ENCODE measurements around the gene MMP20. TPM values are rescaled to one million over a fixed set of nuclear protein-coding genes. Genes with fewer than 3 reads are reported as not detected.

MMP20 gene
- total RNA-seq, 4 donors from 2014 or later = not detected

DNA sequence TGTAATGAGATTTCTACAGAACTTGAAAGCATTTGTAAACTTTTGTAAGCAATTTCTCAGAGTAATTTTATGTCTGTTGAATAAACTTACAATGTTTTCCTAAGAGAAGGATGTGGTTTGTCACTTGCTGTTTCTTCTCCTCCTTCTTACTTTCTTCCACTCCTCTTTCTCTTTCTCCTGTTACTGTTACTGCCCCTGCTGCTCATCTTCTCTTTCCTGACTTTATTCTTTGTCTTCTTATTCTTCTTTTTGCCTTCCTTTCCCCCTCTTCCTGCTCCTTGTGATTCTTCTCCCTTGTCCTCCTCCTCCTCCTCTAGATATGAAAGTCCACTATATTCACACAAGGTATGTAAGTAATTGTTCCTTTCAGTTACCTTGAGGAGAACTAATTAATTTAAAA, 63.5 kb downstream of the MMP20 start:
- H3K27ac ChIP-seq = peak overlapping the region; percentile 57 to 87 (median 71)
- TF ChIP-seq EP300 (IDR thresholded peaks at IDR 0.05) (no peak), POLR2A (IDR thresholded peaks at IDR 0.05) (no peak)
- TF ChIP-seq, protein P1, sequence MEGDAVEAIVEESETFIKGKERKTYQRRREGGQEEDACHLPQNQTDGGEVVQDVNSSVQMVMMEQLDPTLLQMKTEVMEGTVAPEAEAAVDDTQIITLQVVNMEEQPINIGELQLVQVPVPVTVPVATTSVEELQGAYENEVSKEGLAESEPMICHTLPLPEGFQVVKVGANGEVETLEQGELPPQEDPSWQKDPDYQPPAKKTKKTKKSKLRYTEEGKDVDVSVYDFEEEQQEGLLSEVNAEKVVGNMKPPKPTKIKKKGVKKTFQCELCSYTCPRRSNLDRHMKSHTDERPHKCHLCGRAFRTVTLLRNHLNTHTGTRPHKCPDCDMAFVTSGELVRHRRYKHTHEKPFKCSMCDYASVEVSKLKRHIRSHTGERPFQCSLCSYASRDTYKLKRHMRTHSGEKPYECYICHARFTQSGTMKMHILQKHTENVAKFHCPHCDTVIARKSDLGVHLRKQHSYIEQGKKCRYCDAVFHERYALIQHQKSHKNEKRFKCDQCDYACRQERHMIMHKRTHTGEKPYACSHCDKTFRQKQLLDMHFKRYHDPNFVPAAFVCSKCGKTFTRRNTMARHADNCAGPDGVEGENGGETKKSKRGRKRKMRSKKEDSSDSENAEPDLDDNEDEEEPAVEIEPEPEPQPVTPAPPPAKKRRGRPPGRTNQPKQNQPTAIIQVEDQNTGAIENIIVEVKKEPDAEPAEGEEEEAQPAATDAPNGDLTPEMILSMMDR (IDR thresholded peaks at IDR 0.05) = no peak
- H3K9me3 ChIP-seq = no peaks in the 10 kb centered on the region
- H3K27me3 ChIP-seq = no peaks in the 10 kb centered on the region
- peaks cover 0 to 29% (median 23%) of the 10 kb centered on the region in 4 donors for H3K4me1 ChIP-seq
- no peak overlapping the region for H3K4me3 ChIP-seq
- no peak for DNase-seq (ENCODE audit: low spot score in 2 of 2)
- no peaks in the 10 kb centered on the region for H3K36me3 ChIP-seq

DNA sequence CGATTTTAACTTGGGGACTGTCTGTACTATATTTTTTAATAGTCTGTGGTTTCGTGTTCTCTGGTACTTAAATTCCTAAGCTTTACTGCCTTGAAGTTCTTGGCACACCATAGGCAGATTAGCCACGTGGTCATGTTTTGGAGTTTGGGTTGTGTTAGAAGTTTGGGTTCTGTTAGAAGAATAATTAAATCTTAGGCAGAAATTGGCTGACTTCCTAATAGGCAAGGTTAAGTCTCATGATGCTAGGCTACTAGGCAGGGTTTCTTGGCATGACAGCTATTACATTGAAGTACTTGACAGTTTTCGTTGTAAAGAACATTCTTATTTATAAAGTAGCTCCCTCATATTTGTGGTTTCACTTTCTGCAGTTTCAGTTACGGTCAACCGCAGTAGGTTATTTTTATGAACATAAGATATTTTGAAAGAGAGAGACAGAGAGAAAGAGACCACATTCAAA, 64.5 kb downstream of the MMP20 start:
- Histone ChIP-seq H3K4me3 (peak overlapping the region; percentile 5 to 44 (median 24)), H3K36me3 (no peaks in the 10 kb centered on the region), H3K4me1 (peaks cover 0 to 29% (median 23%) of the 10 kb centered on the region in 4 donors), H3K27ac (peak overlapping the region; percentile 57 to 87 (median 71)), H3K27me3 (no peaks in the 10 kb centered on the region), H3K9me3 (no peaks in the 10 kb centered on the region)
- WGBS, 2 donors = 5 to 11% methylated on average over 6 of the region's 6 CpGs
- TF ChIP-seq POLR2A (IDR thresholded peaks at IDR 0.05) (no peak), EP300 (IDR thresholded peaks at IDR 0.05) (peak; percentile 65 to 84)
- TF ChIP-seq, protein P1 (IDR thresholded peaks at IDR 0.05) = no peak
- DNase-seq (ENCODE audit: low spot score in 2 of 2) = peak in 1 of 2 donors; percentile 54

DNA sequence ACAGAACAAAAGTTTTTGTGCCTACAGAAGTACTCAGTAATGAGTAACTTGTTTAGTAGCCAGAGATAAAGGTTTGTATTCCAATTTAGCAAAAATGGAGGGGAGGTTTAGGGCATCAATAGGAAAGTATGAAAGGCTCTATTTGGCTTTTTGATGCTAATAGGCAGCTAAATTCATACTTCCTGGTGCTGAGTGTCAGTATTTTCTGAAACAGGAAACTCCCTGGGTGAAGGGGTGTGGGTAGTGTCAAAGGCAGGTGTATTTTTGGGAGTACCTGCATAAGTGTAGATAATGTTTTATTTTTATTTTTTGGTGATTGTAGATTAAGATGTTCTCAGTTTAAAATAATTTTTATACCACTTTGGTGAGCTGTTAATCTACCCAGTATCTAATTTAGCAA, 65.3 kb downstream of the MMP20 start:
- Histone ChIP-seq H3K4me3 (no peak overlapping the region), H3K36me3 (no peaks in the 10 kb centered on the region), H3K4me1 (peaks cover 0 to 29% (median 23%) of the 10 kb centered on the region in 4 donors), H3K27ac (peak overlapping the region; percentile 41 to 87 (median 71)), H3K27me3 (no peaks in the 10 kb centered on the region), H3K9me3 (no peaks in the 10 kb centered on the region)
- no peak for DNase-seq (ENCODE audit: low spot score in 2 of 2)
- TF ChIP-seq EP300 (IDR thresholded peaks at IDR 0.05) = no peak
- no peak for TF ChIP-seq POLR2A (IDR thresholded peaks at IDR 0.05)
- TF ChIP-seq, protein P1 (IDR thresholded peaks at IDR 0.05) = no peak

DNA sequence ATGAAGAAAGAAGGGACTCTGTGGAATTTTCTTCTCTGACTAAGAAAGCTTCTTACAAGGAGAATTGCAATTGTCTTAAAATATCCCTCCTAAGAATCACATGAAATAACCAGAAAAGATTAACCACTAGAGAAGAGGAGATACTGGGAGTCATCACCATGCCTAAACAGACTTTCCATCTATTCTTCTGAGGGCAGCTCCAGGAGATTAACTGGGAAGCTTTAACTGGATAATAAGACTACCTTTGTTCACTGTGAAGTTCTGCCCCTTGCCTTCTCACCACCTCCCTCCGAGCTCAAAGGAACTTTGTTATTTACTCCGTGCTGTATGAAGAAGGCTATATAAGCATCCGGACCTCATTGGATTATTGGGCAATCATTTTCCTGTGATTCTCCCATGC, 70.0 kb downstream of the MMP20 start:
- Histone ChIP-seq H3K4me1 (peaks cover 0 to 18% (median 11%) of the 10 kb centered on the region in 4 donors), H3K4me3 (no peak overlapping the region), H3K9me3 (no peaks in the 10 kb centered on the region), H3K27me3 (no peaks in the 10 kb centered on the region), H3K36me3 (no peaks in the 10 kb centered on the region), H3K27ac (no peak overlapping the region)
- DNase-seq (ENCODE audit: low spot score in 2 of 2) = no peak
- TF ChIP-seq POLR2A (IDR thresholded peaks at IDR 0.05) = no peak
- TF ChIP-seq, protein P1 (IDR thresholded peaks at IDR 0.05) = no peak
- no peak for TF ChIP-seq EP300 (IDR thresholded peaks at IDR 0.05)
- WGBS, 2 donors = 47 to 64% methylated on average over 3 of the region's 3 CpGs

DNA sequence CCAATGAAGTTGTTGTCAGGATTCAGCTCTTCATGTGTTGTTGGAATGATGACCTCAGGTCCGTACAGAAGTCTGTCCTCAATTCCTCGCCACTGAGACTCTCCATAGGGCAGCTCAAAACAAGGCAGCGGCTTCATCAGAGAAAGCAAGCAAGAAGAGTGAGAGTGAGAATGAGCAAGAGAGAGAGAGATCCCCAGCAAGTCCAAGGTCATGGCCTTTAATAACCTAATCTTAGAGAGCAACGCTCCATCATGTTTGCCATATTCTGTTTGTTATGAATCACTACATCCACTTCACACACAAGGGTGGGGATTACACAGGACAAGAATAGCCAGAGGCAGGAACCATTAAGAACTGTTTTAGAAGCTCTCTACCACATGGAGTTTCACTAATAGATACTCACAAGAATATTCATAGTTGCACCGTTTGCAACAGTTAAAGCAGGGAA, 71.3 kb downstream of the MMP20 start:
- DNase-seq (ENCODE audit: low spot score in 2 of 2) = no peak
- WGBS, 2 donors = 73 to 74% methylated on average over 5 of the region's 5 CpGs
- Histone ChIP-seq H3K27me3 (no peaks in the 10 kb centered on the region), H3K4me1 (peaks cover 0 to 6% (median 0%) of the 10 kb centered on the region in 4 donors), H3K4me3 (no peak overlapping the region), H3K9me3 (no peaks in the 10 kb centered on the region), H3K36me3 (no peaks in the 10 kb centered on the region), H3K27ac (no peak overlapping the region)
- no peak for TF ChIP-seq POLR2A (IDR thresholded peaks at IDR 0.05)
- TF ChIP-seq EP300 (IDR thresholded peaks at IDR 0.05) = no peak
- TF ChIP-seq, protein P1 (IDR thresholded peaks at IDR 0.05) = no peak
